Right renal cortex interstitium (tissue), 3 donors: Measurements from ENCODE around the gene ASCC3. TPM values are rescaled to one million over a fixed set of nuclear protein-coding genes. Genes with fewer than 3 reads are reported as not detected.

Experiments
- DNase-seq, 3 donors: peaks; one replicate each; pipeline ENCODE4 v3.0.0-alpha.2; 2013; ENCODE audit warnings: low read depth in 3 of 3, low spot score in 2 of 3
- polyA plus RNA-seq, 3 donors: library from polyadenylated mRNA; unstranded; fragments of 120-200 nt; gene quantifications; one replicate each; pipeline ENCODE4 v1.2.1, GENCODE V29; 2013; ENCODE audit not compliant: insufficient read length in 3 of 3

The ASCC3 gene
- polyA plus RNA-seq, 3 donors, result 25.1 to 29.1 (median 27.5) TPM

GRCh38 chr6:100512203-100512862 is 368.8 kb downstream of the ASCC3 start:
- DNase-seq, result no peak

DNA sequence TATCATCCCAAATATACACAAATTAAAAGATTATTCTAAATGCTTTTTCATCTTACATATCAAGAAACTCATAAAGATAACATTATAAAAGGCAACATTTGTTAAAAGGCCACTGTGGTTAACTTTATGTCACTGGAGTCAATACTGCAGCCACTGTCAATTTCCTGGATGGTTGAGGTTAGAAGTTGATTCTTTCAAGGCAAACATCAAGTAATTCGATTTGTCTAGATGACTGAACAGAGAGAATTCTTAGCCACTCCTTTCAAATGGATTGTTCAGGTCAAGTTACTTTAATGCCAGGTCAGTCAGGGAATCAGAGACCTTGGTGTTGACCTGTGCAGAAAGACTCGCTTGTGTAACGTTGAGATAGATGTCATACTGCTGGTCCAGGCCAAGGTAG is 372.0 kb downstream of the ASCC3 start:
- DNase-seq, result no peak

DNA sequence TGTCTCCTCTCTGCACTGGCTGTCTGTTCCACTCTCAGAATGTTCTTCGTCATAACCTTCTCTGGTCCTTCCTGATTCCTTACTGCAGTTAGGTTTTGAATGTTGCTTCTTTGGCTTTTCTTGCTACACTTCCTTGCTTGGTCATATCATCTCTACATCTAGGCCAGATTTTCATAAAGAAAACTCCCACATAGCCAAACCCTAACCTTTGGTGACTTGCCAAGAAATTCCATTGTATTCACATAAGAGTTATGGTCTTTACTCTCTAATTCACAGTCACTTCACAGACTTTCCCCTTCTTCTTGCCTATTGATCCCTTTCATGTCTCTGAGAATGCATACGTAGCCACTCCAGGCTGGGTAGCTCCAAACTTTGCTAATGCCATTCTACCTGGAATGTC is 374.5 kb downstream of the ASCC3 start:
- no peak for DNase-seq

DNA sequence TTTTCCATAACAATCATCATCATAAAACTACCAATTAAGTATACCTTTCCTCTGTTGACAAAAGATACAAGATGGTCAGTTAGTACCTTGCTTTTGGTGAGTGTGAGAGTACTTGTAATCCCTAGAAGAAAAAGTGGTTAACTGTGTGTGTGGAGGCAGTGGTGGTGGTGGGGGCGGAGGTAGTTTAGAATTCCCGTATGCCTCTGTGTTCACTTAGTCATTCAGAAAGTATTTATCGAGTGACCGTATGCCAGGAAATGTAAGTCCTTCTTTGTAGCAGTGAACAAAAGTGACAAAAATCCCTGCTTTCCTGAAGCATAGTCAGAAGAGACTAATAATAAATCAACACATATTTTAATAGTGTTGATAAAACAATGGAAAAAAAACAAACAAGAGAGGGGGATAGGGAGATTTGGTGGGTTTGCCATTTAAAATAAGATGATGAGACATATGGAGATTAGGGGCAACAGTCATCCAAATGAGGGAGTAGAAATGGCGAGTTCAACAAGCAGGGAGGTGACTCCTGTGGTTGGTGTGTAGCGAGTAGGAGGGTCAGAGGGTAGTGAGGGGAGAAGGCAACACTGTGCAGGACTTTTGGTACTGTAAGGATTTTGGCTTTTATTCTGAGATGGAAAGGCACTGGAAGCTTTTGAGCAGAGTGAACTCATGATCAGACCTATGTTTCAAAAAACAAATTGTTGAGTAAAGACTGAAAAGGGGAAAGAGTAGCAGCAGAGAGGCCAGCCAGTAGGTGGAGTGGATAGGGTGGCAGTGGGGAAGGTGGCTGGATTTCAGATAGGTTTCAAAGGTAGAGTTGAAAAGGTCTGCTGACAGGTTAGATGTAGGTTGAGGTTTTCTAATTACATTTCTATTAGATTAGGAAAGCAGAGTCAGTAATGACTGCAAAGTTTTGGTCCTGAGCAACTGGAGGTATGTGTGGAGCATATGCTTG is 376.1 kb downstream of the ASCC3 start:
- no peak for DNase-seq

DNA sequence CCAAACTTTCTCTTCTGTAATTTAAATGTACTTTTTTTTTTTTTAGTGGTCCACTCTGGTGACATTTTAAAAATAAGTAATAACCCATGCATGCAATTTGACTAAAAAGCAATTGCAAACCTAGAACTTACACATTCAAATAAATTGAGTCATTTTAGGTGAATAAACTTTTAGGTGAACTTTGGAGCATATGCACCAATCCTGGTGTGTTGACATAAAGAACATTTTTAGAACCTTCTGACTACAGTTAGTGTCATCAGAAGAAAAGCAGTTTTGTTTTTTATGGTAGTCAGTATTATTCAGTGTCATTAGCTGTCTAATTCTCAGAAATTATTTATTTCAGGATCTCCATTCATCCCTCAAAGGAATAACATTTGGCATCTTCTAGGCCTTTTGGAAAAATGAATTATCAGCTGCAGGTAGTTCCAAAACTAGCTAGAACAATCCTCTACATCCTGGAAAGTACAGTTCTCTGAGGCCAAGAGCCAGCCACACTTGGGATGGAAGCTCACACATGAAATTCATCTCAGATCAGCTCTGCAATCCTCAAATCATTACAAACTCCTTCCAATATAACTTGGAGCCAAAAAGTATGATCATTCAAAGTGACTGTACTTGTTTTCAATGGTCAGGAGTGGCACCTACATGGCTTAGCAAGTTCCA is 378.0 kb downstream of the ASCC3 start:
- DNase-seq, result no peak

GRCh38 chr6:100493206-100493888 is 387.8 kb downstream of the ASCC3 start:
- DNase-seq, result no peak

GRCh38 chr6:100491952-100492670 is 389.0 kb downstream of the ASCC3 start:
- no peak for DNase-seq

DNA sequence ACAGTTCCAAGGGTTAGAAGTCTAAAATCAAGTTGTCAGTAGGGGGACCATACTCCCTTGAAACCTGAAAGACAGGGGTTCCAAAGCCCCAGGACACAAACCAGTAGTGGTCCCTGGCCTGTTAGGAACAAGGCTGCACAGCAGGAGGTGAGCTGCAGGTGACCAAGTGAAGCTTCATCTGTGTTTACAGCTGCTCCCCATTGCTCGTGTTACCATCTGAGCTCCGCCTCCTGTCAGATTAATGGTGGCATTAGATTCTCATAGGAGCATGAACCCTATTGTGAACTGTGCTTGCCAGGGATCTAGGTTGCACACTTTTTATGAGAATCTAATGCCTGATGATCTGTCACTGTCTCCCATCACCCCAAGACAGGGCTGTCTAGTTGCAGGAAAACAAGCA is 391.1 kb downstream of the ASCC3 start:
- DNase-seq, result no peak

DNA sequence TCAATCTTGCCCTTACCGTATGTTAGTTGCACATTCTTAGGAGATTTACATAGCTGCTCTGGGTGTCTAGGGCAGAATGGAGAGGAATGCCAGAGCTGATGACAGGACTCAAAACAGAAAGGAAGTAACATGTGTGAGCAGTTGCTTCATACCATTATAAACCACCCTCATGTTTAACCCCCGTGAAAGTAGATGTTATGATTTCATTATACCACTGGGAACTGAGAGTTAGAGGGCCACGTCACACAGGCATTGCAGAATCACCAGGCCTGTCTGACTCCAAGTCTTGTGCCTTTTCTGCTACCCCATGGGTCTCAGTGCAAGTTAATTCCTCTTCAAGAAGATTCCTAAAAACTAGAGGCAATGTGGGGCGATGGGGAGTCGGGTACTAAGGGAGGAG is 392.9 kb downstream of the ASCC3 start:
- no peak for DNase-seq

GRCh38 chr6:100487638-100488037 is 393.5 kb downstream of the ASCC3 start:
- DNase-seq, result no peak

DNA sequence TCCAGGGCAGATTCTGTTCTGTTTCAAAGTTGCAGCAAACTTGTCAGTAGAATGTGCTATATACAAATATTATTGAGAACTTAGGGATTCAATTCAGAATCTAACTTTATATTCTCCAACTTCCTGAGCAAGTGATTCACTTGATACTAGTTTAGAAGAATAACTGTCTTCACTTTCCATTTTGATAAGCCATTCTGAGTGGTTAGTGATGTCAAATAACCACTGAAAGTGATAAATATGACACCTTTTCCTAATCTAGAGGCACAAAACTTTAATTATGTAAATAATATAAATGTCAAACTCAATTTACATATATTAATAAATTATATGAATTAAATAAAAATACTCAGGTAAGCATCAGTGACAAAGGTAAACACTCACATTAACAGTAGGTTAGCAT is 395.9 kb downstream of the ASCC3 start:
- DNase-seq, result no peak

- no peak for DNase-seq
These were observed 396.7 kb downstream of the ASCC3 start for GRCh38 chr6:100484474-100484873.

DNA sequence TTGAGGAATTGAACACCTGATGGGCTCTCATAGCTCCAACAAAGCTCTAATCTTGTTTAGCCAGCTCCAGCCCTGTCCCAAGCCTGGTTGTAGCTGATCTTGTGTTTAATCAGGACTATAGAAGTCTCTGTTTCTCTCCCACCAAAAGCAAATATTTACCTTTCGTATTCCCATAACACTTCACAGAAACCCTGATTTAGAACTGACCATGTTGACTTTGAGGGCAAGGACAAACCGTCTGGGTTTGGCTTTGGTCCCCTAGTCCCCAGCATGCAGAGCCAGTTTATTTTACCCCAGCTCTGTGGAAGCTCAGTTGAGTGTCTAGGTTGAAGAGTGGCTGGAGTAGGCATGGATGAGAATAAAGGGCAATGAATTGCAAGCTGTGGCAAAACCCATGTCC is 398.4 kb downstream of the ASCC3 start:
- DNase-seq, result no peak

DNA sequence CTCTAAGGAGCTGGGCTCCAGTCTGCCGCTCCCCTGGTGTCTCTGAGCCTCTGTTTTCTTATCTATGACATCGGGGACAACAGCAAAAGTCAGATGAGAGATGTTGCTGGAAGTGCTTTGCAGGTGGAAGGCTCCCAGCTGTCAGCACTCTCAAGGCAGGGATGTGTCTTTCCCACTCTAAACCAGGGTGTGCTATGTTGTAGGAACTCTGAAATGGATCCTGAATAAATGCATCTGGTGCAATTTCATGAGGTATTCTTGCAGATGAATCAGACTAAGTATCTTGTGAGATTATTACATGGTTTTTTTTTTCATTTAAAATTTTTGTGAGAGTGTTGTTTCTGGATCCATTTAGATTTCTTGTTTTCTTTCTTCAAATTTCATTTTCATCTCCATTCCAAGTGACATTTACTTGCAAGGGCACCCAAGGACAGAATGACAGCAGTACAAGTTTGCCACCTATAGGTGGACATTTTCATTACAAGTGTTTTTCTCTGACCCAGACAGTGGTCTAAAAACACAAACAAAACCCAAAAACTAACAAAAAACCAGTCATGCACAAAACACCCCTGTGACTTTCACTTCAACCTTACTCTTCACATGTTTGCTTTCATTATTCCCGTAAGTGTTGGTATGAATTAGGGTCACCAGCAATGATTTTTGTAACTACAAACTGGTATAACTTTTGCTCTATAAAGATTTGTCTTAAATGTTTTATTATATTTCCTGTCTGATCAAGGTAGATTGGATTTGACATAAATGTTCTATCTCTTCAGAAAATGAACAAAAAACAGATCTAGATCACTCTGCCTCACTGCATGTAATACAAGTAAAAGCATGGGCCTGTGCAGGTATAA is 401.7 kb downstream of the ASCC3 start:
- no peak for DNase-seq

GRCh38 chr6:100475554-100476320 is 405.4 kb downstream of the ASCC3 start:
- DNase-seq, result no peak

GRCh38 chr6:100473182-100473581 is 407.9 kb downstream of the ASCC3 start:
- no peak for DNase-seq

DNA sequence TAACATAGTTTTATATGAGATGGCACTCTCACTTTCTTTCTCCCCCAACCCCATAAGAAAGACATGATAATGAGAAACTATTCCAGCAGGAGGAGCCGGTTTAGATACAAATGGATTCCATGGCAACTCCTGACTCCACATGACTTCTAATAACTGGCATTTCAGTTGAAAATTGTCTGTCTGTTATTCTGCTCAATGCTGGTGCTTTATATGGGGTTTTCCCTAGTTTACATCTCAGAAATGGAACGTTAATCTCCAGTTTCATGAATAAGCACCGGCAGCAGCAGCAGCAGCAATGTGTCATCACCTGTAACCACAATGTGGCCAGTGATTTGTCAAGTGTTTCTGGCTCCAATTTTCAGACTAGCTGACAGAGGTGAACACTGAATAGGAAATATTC is 408.5 kb downstream of the ASCC3 start:
- DNase-seq, result no peak

DNA sequence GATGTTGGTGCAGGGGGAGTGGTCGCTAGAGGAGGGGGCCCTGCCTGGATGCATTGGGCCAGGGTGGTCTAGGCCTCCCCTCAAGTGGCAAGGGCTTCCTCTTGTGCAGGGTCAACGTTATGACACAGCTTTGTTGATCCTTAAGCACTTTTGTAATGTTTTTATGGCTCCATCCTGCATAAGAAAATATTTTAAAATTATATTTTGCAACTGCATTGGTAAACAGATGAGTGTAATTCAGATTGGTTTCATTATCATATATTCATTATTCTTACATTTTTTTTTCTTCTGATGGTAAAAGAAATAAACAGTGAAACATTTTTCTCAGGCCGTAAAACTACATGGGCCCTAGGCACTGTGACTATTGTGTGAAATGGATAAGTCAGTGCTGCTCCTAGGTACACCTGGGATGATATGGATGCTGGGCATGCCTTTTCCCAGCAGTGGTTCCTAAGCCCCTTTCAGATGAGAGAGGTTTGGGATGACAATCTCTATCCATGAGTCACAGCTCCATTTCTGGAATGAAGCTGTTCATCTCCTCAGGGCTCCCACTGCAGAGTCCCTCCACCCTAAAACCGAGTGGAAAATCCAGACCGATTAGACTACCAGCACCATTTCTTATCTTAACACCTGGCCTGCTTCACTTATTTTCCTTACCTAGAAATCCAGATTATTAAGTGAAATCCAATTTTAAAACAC is 410.6 kb downstream of the ASCC3 start:
- DNase-seq, result no peak
